ENCODE results near the gene TREX2. TPM values are rescaled to one million over a fixed set of nuclear protein-coding genes. Genes with fewer than 3 reads are reported as not detected.
"Not testable (repeated sequence)": the region's sequence is repeated elsewhere in the genome, so short reads cannot be mapped to it uniquely, and the experiment has no call there.

The TREX2 gene
- total RNA-seq, 1 experiment from 2014 or later, result 0.30 TPM

DNA sequence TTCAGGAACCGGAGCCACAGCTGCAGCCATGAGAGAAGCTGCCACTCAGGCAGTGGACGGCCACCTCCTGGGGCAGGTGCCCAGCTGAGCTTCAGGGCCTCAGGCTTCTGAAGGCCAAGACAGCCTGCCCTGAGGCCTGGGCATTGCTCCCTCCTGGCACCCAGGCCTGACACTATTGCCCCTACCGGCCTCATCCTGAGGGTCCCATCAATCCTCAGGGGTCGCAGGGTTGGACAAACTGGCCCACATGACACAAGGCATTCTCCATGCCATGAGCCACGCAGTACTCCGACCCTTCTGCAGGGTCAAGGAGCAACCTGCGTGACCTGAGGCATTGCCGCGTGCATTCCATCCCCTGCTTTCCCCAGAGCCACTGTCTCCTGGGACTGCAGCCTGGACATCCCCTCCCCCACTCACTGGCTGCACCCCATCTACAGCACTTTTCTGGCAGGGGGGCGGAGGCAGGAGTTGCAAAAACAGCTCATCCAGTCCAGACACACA is 37.6 kb downstream of the TREX2 start:
- peak; percentile 9 for DNase-seq
- Histone ChIP-seq H3K27ac (ENCODE audit: low read length) (no peak overlapping the region), H3K4me3 (ENCODE audit: low read length) (no peak overlapping the region), H3K27me3 (ENCODE audit: low read length) (no peaks in the 10 kb centered on the region), H3K4me2 (ENCODE audit: low read depth, low read length, poor library complexity, severe bottlenecking) (no peak overlapping the region), H3K4me1 (ENCODE audit: low read length) (no peaks in the 10 kb centered on the region), H4K20me1 (ENCODE audit: insufficient read depth, low read depth, low read length) (no peaks in the 10 kb centered on the region), H3K9me2 (replicated peaks; ENCODE audit: insufficient read depth, low read length) (no peaks in the 10 kb centered on the region), H3K9ac (ENCODE audit: low read length) (no peak overlapping the region), H2AFZ (ENCODE audit: low read length) (no peak overlapping the region), H3K9me3 (ENCODE audit: low read length) (no peaks in the 10 kb centered on the region), H3K79me2 (ENCODE audit: low read length) (no peaks in the 10 kb centered on the region), H3K36me3 (ENCODE audit: insufficient read depth, low read length) (no peaks in the 10 kb centered on the region)

DNA sequence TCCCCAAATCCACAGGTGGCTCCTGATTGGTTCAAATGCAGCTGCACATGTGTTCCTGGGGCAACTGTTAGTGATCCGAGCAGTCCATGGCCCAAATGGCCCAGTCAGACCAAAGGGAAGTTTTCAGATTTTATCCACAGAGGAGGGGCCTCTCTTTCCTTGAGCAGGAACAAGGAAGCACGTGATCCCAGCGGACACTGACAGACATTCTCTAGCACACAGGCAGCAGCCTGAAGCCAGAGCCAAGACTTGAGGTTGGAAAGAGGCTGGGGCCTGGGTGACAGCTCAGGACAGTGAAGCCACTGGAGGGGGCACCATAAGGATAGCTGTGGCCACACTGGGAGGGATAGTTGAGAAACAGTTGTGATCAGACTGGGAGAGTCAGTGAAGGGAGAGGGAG is 38.1 kb downstream of the TREX2 start:
- DNase-seq, result peak; percentile 12
- Histone ChIP-seq H3K4me2 (ENCODE audit: low read depth, low read length, poor library complexity, severe bottlenecking) (no peak overlapping the region), H2AFZ (ENCODE audit: low read length) (no peak overlapping the region), H3K36me3 (ENCODE audit: insufficient read depth, low read length) (no peaks in the 10 kb centered on the region), H4K20me1 (ENCODE audit: insufficient read depth, low read depth, low read length) (no peaks in the 10 kb centered on the region), H3K27ac (ENCODE audit: low read length) (no peak overlapping the region), H3K27me3 (ENCODE audit: low read length) (no peaks in the 10 kb centered on the region), H3K9ac (ENCODE audit: low read length) (no peak overlapping the region), H3K79me2 (ENCODE audit: low read length) (no peaks in the 10 kb centered on the region), H3K4me3 (ENCODE audit: low read length) (no peak overlapping the region), H3K4me1 (ENCODE audit: low read length) (no peaks in the 10 kb centered on the region), H3K9me2 (replicated peaks; ENCODE audit: insufficient read depth, low read length) (no peaks in the 10 kb centered on the region), H3K9me3 (ENCODE audit: low read length) (no peaks in the 10 kb centered on the region)

DNA sequence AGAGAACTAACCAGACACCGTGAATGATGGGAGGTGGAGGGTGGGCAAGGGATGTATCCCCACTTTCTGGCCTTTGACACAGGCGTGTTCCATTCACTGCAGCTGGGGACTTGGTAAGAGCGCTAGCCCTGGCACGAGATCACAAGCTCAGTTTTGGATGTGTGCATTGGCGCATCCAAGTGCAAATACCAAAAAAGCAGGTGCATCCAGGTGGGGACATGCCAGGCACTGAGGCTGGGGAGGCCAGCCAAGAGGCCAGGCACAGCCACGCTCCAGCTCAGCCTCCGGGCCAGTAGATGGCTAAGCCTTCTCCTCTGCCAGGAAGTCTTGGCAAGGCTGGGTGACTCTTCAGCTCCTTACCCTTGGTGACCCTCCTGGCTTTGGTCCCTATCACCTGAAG is 39.0 kb downstream of the TREX2 start:
- H2AFZ ChIP-seq (ENCODE audit: low read length), result no peak overlapping the region

DNA sequence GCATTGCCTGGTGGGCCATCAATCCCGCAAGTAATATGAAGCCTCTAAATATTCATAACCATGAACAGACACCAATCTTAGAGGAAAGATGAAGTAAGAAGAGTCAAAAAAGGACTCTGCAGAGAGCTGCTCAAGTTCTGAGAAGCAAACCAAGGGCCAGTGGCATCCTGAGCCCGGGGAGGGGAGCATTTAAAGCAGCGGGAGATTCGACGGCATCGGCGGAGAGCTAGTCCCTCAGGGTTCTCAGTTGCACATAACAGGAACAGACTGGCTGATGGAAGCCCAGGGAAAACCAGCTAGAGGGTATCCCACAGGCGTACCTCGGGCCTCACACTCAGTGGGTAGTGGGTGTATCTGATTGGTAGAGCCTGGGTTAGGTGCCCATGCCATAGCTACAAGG is 39.8 kb downstream of the TREX2 start:
- no peaks in the 10 kb centered on the region for H4K20me1 ChIP-seq (ENCODE audit: insufficient read depth, low read depth, low read length)
- no peaks in the 10 kb centered on the region for H3K36me3 ChIP-seq (ENCODE audit: insufficient read depth, low read length)
- H3K79me2 ChIP-seq (ENCODE audit: low read length), result no peaks in the 10 kb centered on the region
- DNase-seq, result no peak
- no peak overlapping the region for H3K4me3 ChIP-seq (ENCODE audit: low read length)
- H3K27me3 ChIP-seq (ENCODE audit: low read length), result no peaks in the 10 kb centered on the region
- H3K9ac ChIP-seq (ENCODE audit: low read length), result no peak overlapping the region
- no peak overlapping the region for H3K27ac ChIP-seq (ENCODE audit: low read length)
- no peak overlapping the region for H2AFZ ChIP-seq (ENCODE audit: low read length)
- H3K4me1 ChIP-seq (ENCODE audit: low read length), result no peaks in the 10 kb centered on the region
- H3K9me2 ChIP-seq (replicated peaks; ENCODE audit: insufficient read depth, low read length), result no peaks in the 10 kb centered on the region
- H3K4me2 ChIP-seq (ENCODE audit: low read depth, low read length, poor library complexity, severe bottlenecking), result no peak overlapping the region
- no peaks in the 10 kb centered on the region for H3K9me3 ChIP-seq (ENCODE audit: low read length)

More for the DNA sequence above, 39.0 kb downstream of the TREX2 start:
- Histone ChIP-seq H4K20me1 (ENCODE audit: insufficient read depth, low read depth, low read length) (no peaks in the 10 kb centered on the region), H3K9ac (ENCODE audit: low read length) (no peak overlapping the region), H3K4me2 (ENCODE audit: low read depth, low read length, poor library complexity, severe bottlenecking) (no peak overlapping the region), H3K27me3 (ENCODE audit: low read length) (no peaks in the 10 kb centered on the region), H3K9me2 (replicated peaks; ENCODE audit: insufficient read depth, low read length) (no peaks in the 10 kb centered on the region), H3K79me2 (ENCODE audit: low read length) (no peaks in the 10 kb centered on the region), H3K4me1 (ENCODE audit: low read length) (no peaks in the 10 kb centered on the region), H3K27ac (ENCODE audit: low read length) (no peak overlapping the region), H3K36me3 (ENCODE audit: insufficient read depth, low read length) (no peaks in the 10 kb centered on the region), H3K9me3 (ENCODE audit: low read length) (no peaks in the 10 kb centered on the region), H3K4me3 (ENCODE audit: low read length) (no peak overlapping the region)
- DNase-seq, result no peak

DNA sequence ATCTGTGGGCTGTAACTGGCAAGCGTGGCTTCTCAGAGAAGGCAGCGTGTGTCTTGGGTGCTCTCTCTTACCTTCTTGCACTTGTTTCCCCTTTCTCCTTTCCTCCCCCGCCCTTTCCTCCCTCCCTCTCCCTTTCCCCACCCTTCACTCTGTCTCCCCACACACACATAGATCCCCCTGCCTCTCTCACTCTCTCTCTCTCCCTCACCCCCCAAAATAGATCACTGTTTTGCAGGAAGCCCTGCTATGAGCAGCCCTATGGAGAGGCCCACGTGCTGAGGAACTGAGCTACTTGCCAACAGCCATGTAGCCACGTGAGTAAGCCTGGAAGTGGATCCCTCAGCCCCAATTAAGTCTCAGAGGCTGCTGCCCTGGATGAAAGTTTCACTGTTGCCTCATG is 40.4 kb downstream of the TREX2 start:
- no peaks in the 10 kb centered on the region for H3K79me2 ChIP-seq (ENCODE audit: low read length)
- no peaks in the 10 kb centered on the region for H3K9me2 ChIP-seq (replicated peaks; ENCODE audit: insufficient read depth, low read length)
- no peak overlapping the region for H2AFZ ChIP-seq (ENCODE audit: low read length)
- no peaks in the 10 kb centered on the region for H3K27me3 ChIP-seq (ENCODE audit: low read length)
- no peak overlapping the region for H3K4me2 ChIP-seq (ENCODE audit: low read depth, low read length, poor library complexity, severe bottlenecking)
- no peaks in the 10 kb centered on the region for H3K9me3 ChIP-seq (ENCODE audit: low read length)
- no peak overlapping the region for H3K4me3 ChIP-seq (ENCODE audit: low read length)
- DNase-seq, result no peak
- H3K27ac ChIP-seq (ENCODE audit: low read length), result no peak overlapping the region
- no peaks in the 10 kb centered on the region for H4K20me1 ChIP-seq (ENCODE audit: insufficient read depth, low read depth, low read length)
- no peaks in the 10 kb centered on the region for H3K36me3 ChIP-seq (ENCODE audit: insufficient read depth, low read length)
- no peaks in the 10 kb centered on the region for H3K4me1 ChIP-seq (ENCODE audit: low read length)
- no peak overlapping the region for H3K9ac ChIP-seq (ENCODE audit: low read length)

DNA sequence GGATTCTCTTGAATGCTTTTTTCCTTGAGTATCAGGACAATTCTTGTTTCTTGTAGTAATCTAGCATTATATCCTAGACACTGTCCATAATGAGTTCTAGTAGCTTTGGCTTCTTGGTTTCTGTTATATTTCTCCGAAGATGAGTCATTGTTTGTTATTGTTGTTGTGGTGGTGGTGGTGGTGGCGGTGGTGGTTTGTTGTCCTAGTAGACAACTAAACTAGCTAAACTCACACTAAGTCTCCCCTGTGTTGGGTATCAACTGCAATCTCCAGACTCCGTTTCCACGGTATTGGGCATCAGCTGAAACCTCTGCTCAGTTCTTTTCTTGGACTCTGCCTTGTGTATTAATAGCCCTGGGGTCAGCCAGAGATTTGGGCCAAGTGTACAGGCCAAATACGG is 41.5 kb downstream of the TREX2 start:
- not testable (repeated sequence) for DNase-seq; H3K79me2 ChIP-seq (ENCODE audit: low read length); H3K27me3 ChIP-seq (ENCODE audit: low read length)

DNA sequence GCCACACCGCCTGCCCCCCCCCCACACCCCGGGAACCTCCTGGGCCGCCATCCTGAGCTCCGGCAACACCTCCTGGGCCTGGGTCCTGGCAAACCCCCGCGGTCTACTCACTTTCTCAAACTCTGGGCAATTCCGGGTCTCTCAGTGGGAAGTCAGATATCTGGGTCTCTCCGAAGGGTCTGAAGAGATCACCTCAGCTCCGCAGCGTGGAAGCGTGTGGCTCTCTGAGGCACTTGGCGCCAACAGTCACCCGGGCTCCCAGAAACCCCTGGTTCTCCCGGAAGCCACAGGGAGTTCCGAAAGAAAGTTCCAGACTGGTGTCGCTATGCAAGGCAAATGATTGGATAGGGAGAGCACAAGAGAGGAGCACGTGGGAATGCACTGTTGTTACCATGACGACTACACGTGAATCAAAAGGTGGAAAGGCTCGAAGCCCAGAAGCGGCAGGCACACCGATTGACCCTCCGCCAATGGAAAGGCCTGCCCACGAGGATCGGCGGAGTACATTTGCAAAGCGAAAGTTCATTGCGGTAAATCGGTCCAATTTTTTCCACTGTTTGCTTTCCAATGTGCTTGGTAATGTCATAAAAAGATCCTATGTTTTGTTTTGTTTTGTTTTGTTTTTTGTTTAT is 44.6 kb downstream of the TREX2 start, which contains the start of gene PNMA6E:
Gene PNMA6E, minus strand, starts transcription at position 218 of the 632 bp plus-strand sequence. CDS start 2,501 bp downstream, outside the sequence.
- no peak within 1 kb of the TSS for H3K4me3 ChIP-seq (ENCODE audit: low read length)
- H3K79me2 ChIP-seq (ENCODE audit: low read length), result no peaks in the 10 kb centered on the region
- no peaks in the 10 kb centered on the region for H3K36me3 ChIP-seq (ENCODE audit: insufficient read depth, low read length)
- no peak within 1 kb of the TSS for H3K27ac ChIP-seq (ENCODE audit: low read length)
- no peaks in the 10 kb centered on the region for H3K27me3 ChIP-seq (ENCODE audit: low read length)
- no peaks in the 10 kb centered on the region for H3K9me3 ChIP-seq (ENCODE audit: low read length)
- peak; percentile 29 for DNase-seq
- H3K9ac ChIP-seq (ENCODE audit: low read length), result no peak within 1 kb of the TSS
- H3K4me2 ChIP-seq (ENCODE audit: low read depth, low read length, poor library complexity, severe bottlenecking), result no peak within 1 kb of the TSS
- no peaks in the 10 kb centered on the region for H3K4me1 ChIP-seq (ENCODE audit: low read length)
- no peaks in the 10 kb centered on the region for H3K9me2 ChIP-seq (replicated peaks; ENCODE audit: insufficient read depth, low read length)
- H4K20me1 ChIP-seq (ENCODE audit: insufficient read depth, low read depth, low read length), result no peaks in the 10 kb centered on the region
- H2AFZ ChIP-seq (ENCODE audit: low read length), result no peak within 1 kb of the TSS

More for the DNA sequence above, 41.5 kb downstream of the TREX2 start:
- H3K36me3 ChIP-seq (ENCODE audit: insufficient read depth, low read length); H3K4me2 ChIP-seq (ENCODE audit: low read depth, low read length, poor library complexity, severe bottlenecking); H3K27ac ChIP-seq (ENCODE audit: low read length); H3K9ac ChIP-seq (ENCODE audit: low read length); H2AFZ ChIP-seq (ENCODE audit: low read length); H4K20me1 ChIP-seq (ENCODE audit: insufficient read depth, low read depth, low read length); H3K9me2 ChIP-seq (replicated peaks; ENCODE audit: insufficient read depth, low read length); H3K4me1 ChIP-seq (ENCODE audit: low read length); H3K9me3 ChIP-seq (ENCODE audit: low read length); H3K4me3 ChIP-seq (ENCODE audit: low read length): not testable (repeated sequence)

DNA sequence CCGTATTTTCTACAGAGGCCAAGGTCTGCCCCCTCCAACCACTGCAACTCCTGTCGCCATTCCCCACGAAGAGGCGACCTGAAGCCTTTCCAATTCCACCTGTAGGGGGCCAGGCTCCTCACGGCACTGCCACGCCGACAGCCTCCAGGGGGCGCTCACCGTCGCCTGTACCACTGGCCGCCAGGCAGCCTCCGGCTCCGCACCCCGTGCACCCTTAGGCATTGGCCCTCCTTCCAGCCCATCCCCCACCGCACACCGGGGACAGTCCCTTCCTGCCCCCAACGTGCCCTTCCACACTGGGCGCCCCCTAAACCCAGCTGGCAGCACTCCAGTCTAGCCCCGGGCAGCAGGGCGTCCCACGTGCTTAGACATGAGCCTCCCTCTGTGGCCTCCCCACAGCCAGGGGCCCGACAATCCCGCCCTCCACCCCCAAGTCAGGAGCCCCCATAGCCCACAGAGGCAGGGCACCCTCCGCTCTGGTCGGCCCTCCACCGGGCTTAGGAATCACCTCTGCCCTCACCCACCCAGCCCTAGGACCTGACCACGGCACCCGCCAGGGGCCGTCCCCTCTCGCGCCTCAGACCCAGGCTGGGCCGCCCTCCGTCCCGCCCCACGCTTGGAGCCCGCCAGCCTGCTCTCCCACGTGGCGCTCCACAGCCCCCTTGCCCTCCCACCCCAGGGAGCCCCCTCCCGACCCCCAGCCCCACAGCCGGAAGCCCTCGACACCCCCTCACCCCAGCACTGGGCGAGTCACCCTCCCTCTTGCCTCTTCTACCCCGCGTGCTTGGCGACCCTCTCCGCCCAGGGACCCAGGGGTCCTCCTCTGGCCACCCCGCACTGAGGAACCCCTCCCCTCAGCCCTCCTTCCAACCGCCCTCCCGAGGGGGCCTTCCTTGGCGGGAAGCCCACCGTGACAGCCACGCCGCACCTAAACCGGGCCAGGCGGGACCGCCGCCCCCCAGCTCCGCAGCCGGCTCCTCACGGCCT is 45.4 kb downstream of the TREX2 start:
- no peak overlapping the region for H3K4me3 ChIP-seq (ENCODE audit: low read length)
- no peaks in the 10 kb centered on the region for H3K9me2 ChIP-seq (replicated peaks; ENCODE audit: insufficient read depth, low read length)
- H3K4me1 ChIP-seq (ENCODE audit: low read length), result no peaks in the 10 kb centered on the region
- H3K9ac ChIP-seq (ENCODE audit: low read length), result no peak overlapping the region
- no peak overlapping the region for H2AFZ ChIP-seq (ENCODE audit: low read length)
- peak; percentile 88 for DNase-seq
- no peaks in the 10 kb centered on the region for H4K20me1 ChIP-seq (ENCODE audit: insufficient read depth, low read depth, low read length)
- no peaks in the 10 kb centered on the region for H3K36me3 ChIP-seq (ENCODE audit: insufficient read depth, low read length)
- no peaks in the 10 kb centered on the region for H3K79me2 ChIP-seq (ENCODE audit: low read length)
- no peak overlapping the region for H3K27ac ChIP-seq (ENCODE audit: low read length)
- no peak overlapping the region for H3K4me2 ChIP-seq (ENCODE audit: low read depth, low read length, poor library complexity, severe bottlenecking)
- no peaks in the 10 kb centered on the region for H3K9me3 ChIP-seq (ENCODE audit: low read length)
- H3K27me3 ChIP-seq (ENCODE audit: low read length), result no peaks in the 10 kb centered on the region
